GM23338 (cell line): Measurements from ENCODE around the gene THAP6. TPM values are rescaled to one million over a fixed set of nuclear protein-coding genes. Genes with fewer than 3 reads are reported as not detected.
"Not testable (repeated sequence)": the region's sequence is repeated elsewhere in the genome, so short reads cannot be mapped to it uniquely, and the experiment has no call there.

Experiments used
- ATAC-seq: fragments of 200-7000 bp; cut with Tn5 transposase; 3 replicates; pipeline ENCODE4 v1.9.1; 2020
- DNase-seq: peaks from one replicate; pipeline ENCODE4 v3.0.0-alpha.2; 2015; ENCODE audit warnings: low spot score
- H2AFZ ChIP-seq: fragments of 200-600 bp; sonication (generic); 2 replicates; pipeline ENCODE4 v1.8.0; 2016; ENCODE audit warnings: antibody characterized with exemption, mild to moderate bottlenecking, moderate library complexity
- H3F3A ChIP-seq: fragments of 200-600 bp; sonication (generic); replicated peaks from 2 replicates; pipeline ENCODE4 v1.8.0; 2017; ENCODE audit warnings: antibody characterized with exemption, mixed run types, low read depth
- H3K27ac ChIP-seq: fragments of 200-600 bp; sonication (generic); 2 replicates; pipeline ENCODE4 v1.6.1; 2016; ENCODE audit warnings: low read depth
- H3K27me3 ChIP-seq: fragments of 200-600 bp; sonication (generic); 2 replicates; pipeline ENCODE4 v1.8.0; 2016; ENCODE audit warnings: mild to moderate bottlenecking, mixed run types, moderate library complexity; ENCODE audit not compliant: insufficient read depth
- H3K36me3 ChIP-seq: fragments of 200-600 bp; sonication (generic); 2 replicates; pipeline ENCODE4 v1.8.0; 2016; ENCODE audit warnings: mild to moderate bottlenecking; ENCODE audit not compliant: insufficient read depth
- H3K4me1 ChIP-seq: fragments of 200-600 bp; sonication (generic); 2 replicates; pipeline ENCODE4 v1.8.0; 2016; ENCODE audit warnings: mild to moderate bottlenecking, moderate library complexity; ENCODE audit not compliant: insufficient read depth
- H3K4me2 ChIP-seq: fragments of 200-600 bp; sonication (generic); 2 replicates; pipeline ENCODE4 v1.7.1; 2017; ENCODE audit warnings: mixed run types
- H3K4me3 ChIP-seq: fragments of 200-600 bp; sonication (generic); 2 replicates; pipeline ENCODE4 v1.6.1; 2016; ENCODE audit warnings: mixed run types
- H3K79me2 ChIP-seq: fragments of 200-600 bp; sonication (generic); replicated peaks from 2 replicates; pipeline ENCODE4 v1.8.0; 2017; ENCODE audit warnings: mild to moderate bottlenecking; ENCODE audit not compliant: insufficient read depth
- H3K9me2 ChIP-seq: fragments of 200-600 bp; sonication (generic); 2 replicates; pipeline ENCODE4 v1.8.0; 2017; ENCODE audit not compliant: insufficient read depth
- H4K20me1 ChIP-seq: fragments of 200-600 bp; sonication (generic); replicated peaks from 2 replicates; pipeline ENCODE4 v1.8.0; 2017; ENCODE audit warnings: mild to moderate bottlenecking; ENCODE audit not compliant: insufficient read depth
- H3K27ac Mint-ChIP-seq: 2 replicates; pipeline ENCODE4 v1.8.0; 2020; ENCODE audit warnings: inconsistent platforms, mild to moderate bottlenecking, moderate library complexity, mixed read lengths
- H3K27me3 Mint-ChIP-seq: 3 replicates; pipeline ENCODE4 v1.8.0; 2022; ENCODE audit warnings: low read depth, mild to moderate bottlenecking, moderate library complexity, mixed read lengths, inconsistent platforms; ENCODE audit not compliant: insufficient read depth, poor library complexity
- H3K36me3 Mint-ChIP-seq: 3 replicates; pipeline ENCODE4 v1.8.0; 2021; ENCODE audit warnings: low read depth, mild to moderate bottlenecking, inconsistent platforms, moderate library complexity, mixed read lengths
- H3K4me1 Mint-ChIP-seq: 3 replicates; pipeline ENCODE4 v1.8.0; 2020; ENCODE audit warnings: mild to moderate bottlenecking, inconsistent platforms, mixed read lengths
- H3K4me3 Mint-ChIP-seq: 3 replicates; pipeline ENCODE4 v1.8.0; 2021; ENCODE audit warnings: moderate library complexity, mild to moderate bottlenecking, inconsistent platforms, mixed read lengths
- H3K9me3 Mint-ChIP-seq: 3 replicates; pipeline ENCODE4 v1.8.0; 2020; ENCODE audit warnings: moderate library complexity, mild to moderate bottlenecking, inconsistent platforms, mixed read lengths
- CREB1 ChIP-seq: fragments of 250-450 bp; sonication (Bioruptor Pico); IDR thresholded peaks from 2 replicates; pipeline ENCODE4 v1.5.0; 2020; ENCODE audit warnings: low read depth, mild to moderate bottlenecking, moderate library complexity
- EZH2 ChIP-seq: fragments of 200-600 bp; sonication (generic); IDR thresholded peaks from one replicate; pipeline ENCODE4 v1.8.0; 2017; ENCODE audit warnings: antibody characterized with exemption, mild to moderate bottlenecking, low read depth; ENCODE audit not compliant: unreplicated experiment
- EZH2phosphoT487 ChIP-seq: fragments of 200-600 bp; sonication (generic); IDR thresholded peaks from one replicate; pipeline ENCODE4 v1.8.1; 2018; ENCODE audit warnings: antibody characterized with exemption; ENCODE audit not compliant: unreplicated experiment
- NANOG ChIP-seq: IDR thresholded peaks from 2 replicates; pipeline ENCODE4 v1.6.1; 2016; ENCODE audit warnings: antibody characterized with exemption, borderline replicate concordance
- POLR2AphosphoS5 ChIP-seq: IDR thresholded peaks from 2 replicates; pipeline ENCODE4 v1.6.1; 2016; ENCODE audit warnings: antibody characterized with exemption, low read depth
- ZNF114 ChIP-seq: fragments of 250-450 bp; sonication (Bioruptor Pico); IDR thresholded peaks from 2 replicates; pipeline ENCODE4 v1.5.0; 2020; ENCODE audit warnings: mild to moderate bottlenecking, moderate library complexity
- ZNF331 ChIP-seq: fragments of 250-450 bp; sonication (Bioruptor Pico); IDR thresholded peaks from 2 replicates; pipeline ENCODE4 v1.5.0; 2020; ENCODE audit warnings: low read depth, mild to moderate bottlenecking, moderate library complexity
- polyA plus RNA-seq: library from polyadenylated mRNA; unstranded; fragments of >200 nt; fragmentation: Nextera tagmentation; extraction: Ambion mirVana; gene quantifications from 2 replicates; pipeline ENCODE4 v1.2.1, GENCODE V29; 2016
- total RNA-seq: library from RNA; depleted of rRNA; stranded (reverse); fragments of >200 nt; shearing (Covaris generic); gene quantifications from 2 replicates; pipeline ENCODE4 v1.2.3, GENCODE V29; 2014
- TF ChIP-seq, protein P1 (sequence below), 2 experiments: fragments of 200-600 bp in 1 of 2; sonication (generic) in 1 of 2; conservative IDR thresholded peaks; 2 replicates each; pipeline versions ENCODE4 v1.5.1 to v1.6.1; 2016 to 2017; ENCODE audit warnings: antibody characterized with exemption in 2 of 2, low read depth in 2 of 2, mild to moderate bottlenecking in 2 of 2, moderate library complexity in 1 of 2
- TF ChIP-seq, protein P2 (sequence below): IDR thresholded peaks from 2 replicates; pipeline ENCODE4 v1.6.1; 2016; ENCODE audit warnings: antibody characterized with exemption
- TF ChIP-seq, protein P3 (sequence below): fragments of 250-450 bp; sonication (Bioruptor Pico); IDR thresholded peaks from 2 replicates; pipeline ENCODE4 v1.5.0; 2020; ENCODE audit warnings: mild to moderate bottlenecking, moderate library complexity

THAP6 gene
- total and polyA plus RNA-seq, 2 experiments from 2014 or later = 9.0 to 15.2 TPM

DNA sequence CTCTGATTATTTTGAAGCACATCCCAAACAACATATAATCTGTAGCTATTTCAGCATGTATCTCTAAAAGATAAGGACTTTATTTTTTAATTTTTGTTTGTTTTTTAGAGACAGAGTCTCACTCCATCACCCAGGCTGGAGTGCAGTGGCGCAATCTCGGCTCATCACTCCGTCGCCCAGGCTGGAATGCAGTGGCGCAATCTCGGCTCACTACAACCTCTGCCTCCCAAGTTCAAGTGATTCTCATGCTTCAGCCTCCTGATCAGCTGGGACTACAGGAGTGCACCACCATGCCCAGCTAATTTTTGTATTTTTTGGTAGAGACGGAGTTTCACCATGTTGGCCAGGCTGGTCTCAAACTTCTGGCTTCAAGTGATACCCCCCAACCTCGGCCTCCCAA is 29.9 kb downstream of the THAP6 start:
- H2AFZ ChIP-seq, H3K36me3 ChIP-seq, H3K4me3 ChIP-seq, H4K20me1 ChIP-seq, H3K4me1 Mint-ChIP-seq, H3F3A ChIP-seq, H3K36me3 Mint-ChIP-seq, H3K4me1 ChIP-seq, H3K27me3 Mint-ChIP-seq, H3K4me2 ChIP-seq, H3K4me3 Mint-ChIP-seq, H3K9me3 Mint-ChIP-seq, H3K27ac ChIP-seq, H3K27ac Mint-ChIP-seq, DNase-seq, H3K27me3 ChIP-seq, ATAC-seq, H3K79me2 ChIP-seq, H3K9me2 ChIP-seq: not testable (repeated sequence)

DNA sequence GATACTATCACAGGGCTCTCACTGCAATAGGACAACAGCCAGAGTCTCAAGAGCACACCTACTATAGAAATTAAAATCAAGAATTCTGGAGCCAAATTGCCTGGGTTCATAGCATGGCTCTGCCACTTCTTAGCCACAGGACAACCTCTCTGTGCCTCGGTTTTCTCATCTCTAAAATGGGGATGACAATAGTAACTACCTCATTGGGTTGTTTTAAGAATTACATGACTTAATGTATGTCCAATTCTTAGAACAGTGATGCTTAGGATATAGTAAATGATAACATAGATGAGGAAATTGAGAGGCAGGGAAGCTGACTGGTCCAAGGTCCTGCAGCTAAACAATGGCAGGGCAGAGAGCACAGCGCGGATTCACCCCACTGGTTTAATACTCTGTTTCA is 30.6 kb downstream of the THAP6 start:
- no peaks in the 10 kb centered on the region for H3K79me2 ChIP-seq
- H3K27me3 ChIP-seq = no peaks in the 10 kb centered on the region
- H3K4me3 ChIP-seq = no peak overlapping the region
- no peaks in the 10 kb centered on the region for H3K9me2 ChIP-seq
- H3K4me1 ChIP-seq = no peaks in the 10 kb centered on the region
- no peaks in the 10 kb centered on the region for H3K36me3 Mint-ChIP-seq
- no peaks in the 10 kb centered on the region for H3K9me3 Mint-ChIP-seq
- DNase-seq (no peak), ATAC-seq (no peak)
- H3K27me3 Mint-ChIP-seq = peaks cover 2% of the 10 kb centered on the region
- no peaks in the 10 kb centered on the region for H3F3A ChIP-seq
- no peak overlapping the region for H3K27ac Mint-ChIP-seq
- H3K36me3 ChIP-seq = no peaks in the 10 kb centered on the region
- H3K4me2 ChIP-seq = no peak overlapping the region
- no peaks in the 10 kb centered on the region for H3K4me1 Mint-ChIP-seq
- H2AFZ ChIP-seq = no peak overlapping the region
- TF ChIP-seq CREB1 (no peak), NANOG (no peak), EZH2phosphoT487 (no peak), ZNF114 (no peak), EZH2 (no peak), ZNF331 (CRISPR knock-in tag) (no peak)
- TF ChIP-seq, protein P1, sequence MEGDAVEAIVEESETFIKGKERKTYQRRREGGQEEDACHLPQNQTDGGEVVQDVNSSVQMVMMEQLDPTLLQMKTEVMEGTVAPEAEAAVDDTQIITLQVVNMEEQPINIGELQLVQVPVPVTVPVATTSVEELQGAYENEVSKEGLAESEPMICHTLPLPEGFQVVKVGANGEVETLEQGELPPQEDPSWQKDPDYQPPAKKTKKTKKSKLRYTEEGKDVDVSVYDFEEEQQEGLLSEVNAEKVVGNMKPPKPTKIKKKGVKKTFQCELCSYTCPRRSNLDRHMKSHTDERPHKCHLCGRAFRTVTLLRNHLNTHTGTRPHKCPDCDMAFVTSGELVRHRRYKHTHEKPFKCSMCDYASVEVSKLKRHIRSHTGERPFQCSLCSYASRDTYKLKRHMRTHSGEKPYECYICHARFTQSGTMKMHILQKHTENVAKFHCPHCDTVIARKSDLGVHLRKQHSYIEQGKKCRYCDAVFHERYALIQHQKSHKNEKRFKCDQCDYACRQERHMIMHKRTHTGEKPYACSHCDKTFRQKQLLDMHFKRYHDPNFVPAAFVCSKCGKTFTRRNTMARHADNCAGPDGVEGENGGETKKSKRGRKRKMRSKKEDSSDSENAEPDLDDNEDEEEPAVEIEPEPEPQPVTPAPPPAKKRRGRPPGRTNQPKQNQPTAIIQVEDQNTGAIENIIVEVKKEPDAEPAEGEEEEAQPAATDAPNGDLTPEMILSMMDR (conservative IDR thresholded peaks at IDR 0.05; ENCODE audit: low read depth in 2 of 2) = no peak
- TF ChIP-seq, protein P2, sequence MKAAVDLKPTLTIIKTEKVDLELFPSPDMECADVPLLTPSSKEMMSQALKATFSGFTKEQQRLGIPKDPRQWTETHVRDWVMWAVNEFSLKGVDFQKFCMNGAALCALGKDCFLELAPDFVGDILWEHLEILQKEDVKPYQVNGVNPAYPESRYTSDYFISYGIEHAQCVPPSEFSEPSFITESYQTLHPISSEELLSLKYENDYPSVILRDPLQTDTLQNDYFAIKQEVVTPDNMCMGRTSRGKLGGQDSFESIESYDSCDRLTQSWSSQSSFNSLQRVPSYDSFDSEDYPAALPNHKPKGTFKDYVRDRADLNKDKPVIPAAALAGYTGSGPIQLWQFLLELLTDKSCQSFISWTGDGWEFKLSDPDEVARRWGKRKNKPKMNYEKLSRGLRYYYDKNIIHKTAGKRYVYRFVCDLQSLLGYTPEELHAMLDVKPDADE = no peak
- no peaks in the 10 kb centered on the region for H4K20me1 ChIP-seq
- H3K4me3 Mint-ChIP-seq = no peak overlapping the region
- no peak overlapping the region for H3K27ac ChIP-seq

DNA sequence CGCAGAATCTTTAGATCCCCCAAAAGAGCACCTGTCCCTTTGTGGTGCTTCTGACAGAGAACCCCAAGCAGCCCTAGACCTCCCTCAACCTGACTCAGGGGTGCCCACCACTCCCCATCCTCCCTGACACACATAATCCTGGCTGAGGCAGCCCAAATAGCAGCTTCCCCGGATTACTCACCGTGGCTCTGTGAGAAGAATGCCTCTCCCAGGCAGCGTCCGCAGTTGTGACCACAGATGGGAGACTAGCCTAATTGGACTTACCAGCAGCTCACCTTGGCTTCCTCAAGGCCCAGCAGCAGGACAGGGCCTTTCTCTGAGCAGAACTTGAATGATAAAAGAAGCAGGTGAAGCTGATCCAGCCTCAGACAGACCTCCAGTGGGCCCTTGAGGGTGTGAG is 31.3 kb downstream of the THAP6 start:
- Histone ChIP-seq H3F3A (no peaks in the 10 kb centered on the region), H4K20me1 (no peaks in the 10 kb centered on the region), H3K4me3 (no peak overlapping the region), H3K36me3 (no peaks in the 10 kb centered on the region), H3K27me3 (no peaks in the 10 kb centered on the region), H2AFZ (no peak overlapping the region), H3K79me2 (no peaks in the 10 kb centered on the region), H3K27ac (no peak overlapping the region), H3K9me2 (0 out of 2 replicates have a peak, but pooled peaks cover 5% of the 10 kb centered on the region), H3K4me1 (no peaks in the 10 kb centered on the region), H3K4me2 (no peak overlapping the region)
- Mint-ChIP-seq H3K27me3 (peaks cover 2% of the 10 kb centered on the region), H3K9me3 (no peaks in the 10 kb centered on the region), H3K4me1 (no peaks in the 10 kb centered on the region), H3K36me3 (no peaks in the 10 kb centered on the region), H3K4me3 (no peak overlapping the region), H3K27ac (no peak overlapping the region)
- DNase-seq = no peak
- no peak; the same call in 2 of the 3 replicates for ATAC-seq
- TF ChIP-seq, protein P3, sequence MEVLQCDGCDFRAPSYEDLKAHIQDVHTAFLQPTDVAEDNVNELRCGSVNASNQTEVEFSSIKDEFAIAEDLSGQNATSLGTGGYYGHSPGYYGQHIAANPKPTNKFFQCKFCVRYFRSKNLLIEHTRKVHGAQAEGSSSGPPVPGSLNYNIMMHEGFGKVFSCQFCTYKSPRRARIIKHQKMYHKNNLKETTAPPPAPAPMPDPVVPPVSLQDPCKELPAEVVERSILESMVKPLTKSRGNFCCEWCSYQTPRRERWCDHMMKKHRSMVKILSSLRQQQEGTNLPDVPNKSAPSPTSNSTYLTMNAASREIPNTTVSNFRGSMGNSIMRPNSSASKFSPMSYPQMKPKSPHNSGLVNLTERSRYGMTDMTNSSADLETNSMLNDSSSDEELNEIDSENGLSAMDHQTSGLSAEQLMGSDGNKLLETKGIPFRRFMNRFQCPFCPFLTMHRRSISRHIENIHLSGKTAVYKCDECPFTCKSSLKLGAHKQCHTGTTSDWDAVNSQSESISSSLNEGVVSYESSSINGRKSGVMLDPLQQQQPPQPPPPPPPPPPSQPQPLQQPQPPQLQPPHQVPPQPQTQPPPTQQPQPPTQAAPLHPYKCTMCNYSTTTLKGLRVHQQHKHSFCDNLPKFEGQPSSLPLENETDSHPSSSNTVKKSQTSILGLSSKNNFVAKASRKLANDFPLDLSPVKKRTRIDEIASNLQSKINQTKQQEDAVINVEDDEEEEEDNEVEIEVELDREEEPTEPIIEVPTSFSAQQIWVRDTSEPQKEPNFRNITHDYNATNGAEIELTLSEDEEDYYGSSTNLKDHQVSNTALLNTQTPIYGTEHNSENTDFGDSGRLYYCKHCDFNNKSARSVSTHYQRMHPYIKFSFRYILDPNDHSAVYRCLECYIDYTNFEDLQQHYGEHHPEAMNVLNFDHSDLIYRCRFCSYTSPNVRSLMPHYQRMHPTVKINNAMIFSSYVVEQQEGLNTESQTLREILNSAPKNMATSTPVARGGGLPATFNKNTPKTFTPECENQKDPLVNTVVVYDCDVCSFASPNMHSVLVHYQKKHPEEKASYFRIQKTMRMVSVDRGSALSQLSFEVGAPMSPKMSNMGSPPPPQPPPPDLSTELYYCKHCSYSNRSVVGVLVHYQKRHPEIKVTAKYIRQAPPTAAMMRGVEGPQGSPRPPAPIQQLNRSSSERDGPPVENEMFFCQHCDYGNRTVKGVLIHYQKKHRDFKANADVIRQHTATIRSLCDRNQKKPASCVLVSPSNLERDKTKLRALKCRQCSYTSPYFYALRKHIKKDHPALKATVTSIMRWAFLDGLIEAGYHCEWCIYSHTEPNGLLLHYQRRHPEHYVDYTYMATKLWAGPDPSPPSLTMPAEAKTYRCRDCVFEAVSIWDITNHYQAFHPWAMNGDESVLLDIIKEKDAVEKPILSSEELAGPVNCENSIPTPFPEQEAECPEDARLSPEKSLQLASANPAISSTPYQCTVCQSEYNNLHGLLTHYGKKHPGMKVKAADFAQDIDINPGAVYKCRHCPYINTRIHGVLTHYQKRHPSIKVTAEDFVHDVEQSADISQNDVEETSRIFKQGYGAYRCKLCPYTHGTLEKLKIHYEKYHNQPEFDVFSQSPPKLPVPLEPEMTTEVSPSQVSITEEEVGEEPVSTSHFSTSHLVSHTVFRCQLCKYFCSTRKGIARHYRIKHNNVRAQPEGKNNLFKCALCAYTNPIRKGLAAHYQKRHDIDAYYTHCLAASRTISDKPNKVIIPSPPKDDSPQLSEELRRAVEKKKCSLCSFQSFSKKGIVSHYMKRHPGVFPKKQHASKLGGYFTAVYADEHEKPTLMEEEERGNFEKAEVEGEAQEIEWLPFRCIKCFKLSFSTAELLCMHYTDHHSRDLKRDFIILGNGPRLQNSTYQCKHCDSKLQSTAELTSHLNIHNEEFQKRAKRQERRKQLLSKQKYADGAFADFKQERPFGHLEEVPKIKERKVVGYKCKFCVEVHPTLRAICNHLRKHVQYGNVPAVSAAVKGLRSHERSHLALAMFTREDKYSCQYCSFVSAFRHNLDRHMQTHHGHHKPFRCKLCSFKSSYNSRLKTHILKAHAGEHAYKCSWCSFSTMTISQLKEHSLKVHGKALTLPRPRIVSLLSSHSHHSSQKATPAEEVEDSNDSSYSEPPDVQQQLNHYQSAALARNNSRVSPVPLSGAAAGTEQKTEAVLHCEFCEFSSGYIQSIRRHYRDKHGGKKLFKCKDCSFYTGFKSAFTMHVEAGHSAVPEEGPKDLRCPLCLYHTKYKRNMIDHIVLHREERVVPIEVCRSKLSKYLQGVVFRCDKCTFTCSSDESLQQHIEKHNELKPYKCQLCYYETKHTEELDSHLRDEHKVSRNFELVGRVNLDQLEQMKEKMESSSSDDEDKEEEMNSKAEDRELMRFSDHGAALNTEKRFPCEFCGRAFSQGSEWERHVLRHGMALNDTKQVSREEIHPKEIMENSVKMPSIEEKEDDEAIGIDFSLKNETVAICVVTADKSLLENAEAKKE (CRISPR knock-in tag) = no peak
- TF ChIP-seq POLR2AphosphoS5 = no peak
